Midbrain (tissue), 1 donor: ENCODE results near the gene RNF43.

Source experiments
- DNase-seq: peaks from one replicate; lab custom pipeline; 2025; lab: John Stamatoyannopoulos, UW

The RNF43 gene

GRCh38 chr17:58417300-58418092 is at the start of gene RNF43:
TSS of gene RNF43 (minus strand) at chr17:58417534. CDS start at chr17:58415577, 1,957 bp downstream.
- peak; percentile 81 for DNase-seq

DNA sequence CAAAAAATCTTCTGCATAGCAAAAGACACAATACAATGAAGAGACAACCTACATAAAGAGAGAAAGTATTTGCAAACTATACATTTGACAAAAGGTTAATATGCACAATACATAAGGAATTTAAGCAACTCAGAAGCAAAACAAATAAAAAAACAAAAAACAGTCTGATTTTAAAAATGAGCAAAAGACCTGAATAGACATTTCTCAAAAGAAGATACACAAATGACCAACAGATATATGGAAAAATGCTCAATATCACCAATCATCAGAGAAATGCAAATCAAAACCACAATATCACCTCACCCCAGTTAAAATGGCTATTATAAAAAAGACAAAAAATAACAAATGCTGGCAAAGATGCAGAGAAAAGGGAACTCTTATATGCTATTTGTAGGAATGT is 38.2 kb upstream of the RNF43 start:
- no peak for DNase-seq

GRCh38 chr17:58452738-58453137 is 35.4 kb upstream of the RNF43 start:
- DNase-seq: no peak

DNA sequence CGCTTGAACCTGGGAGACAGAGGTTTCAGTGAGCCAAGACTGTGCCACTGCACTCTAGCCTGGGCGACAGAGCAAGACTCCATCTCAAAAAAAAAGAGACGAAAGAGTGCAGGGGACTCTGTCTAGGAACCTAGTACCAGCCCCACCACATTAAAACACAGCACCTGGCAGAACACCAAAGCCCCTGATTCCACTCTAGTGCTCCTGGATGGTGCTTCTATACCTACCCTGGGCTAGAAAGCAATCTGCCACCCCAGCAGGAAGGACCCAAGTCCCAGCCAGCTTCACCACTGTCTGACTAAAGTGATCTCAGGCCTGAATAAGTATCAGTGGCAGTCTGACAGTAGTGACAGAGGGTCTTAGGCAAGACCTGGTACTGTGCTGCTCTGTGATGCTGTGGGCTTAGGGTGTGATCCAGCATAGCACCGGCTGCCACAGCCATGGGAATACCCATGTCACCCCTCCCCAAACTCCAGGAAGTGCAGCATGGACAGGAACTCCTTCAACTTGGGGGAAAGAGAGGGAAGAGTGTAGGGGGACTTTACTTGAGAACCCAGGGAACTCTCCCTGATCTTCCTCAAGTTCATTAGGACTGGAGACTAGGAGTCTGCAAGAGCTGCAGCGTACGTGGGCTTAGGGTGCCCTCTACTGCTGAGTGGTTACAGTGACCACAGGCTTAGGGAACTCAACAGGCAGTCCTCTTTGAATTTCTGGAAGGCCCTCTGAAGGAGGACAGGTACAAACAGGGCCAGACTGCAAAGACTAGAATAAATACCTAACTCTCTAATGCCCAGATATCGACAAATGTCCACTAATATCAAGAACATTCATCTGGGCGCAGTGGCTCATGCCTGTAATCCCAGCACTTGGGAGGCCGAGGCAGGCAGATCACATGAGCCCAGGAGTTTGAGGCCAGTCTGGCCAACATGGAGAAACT is 30.0 kb upstream of the RNF43 start:
- peak; percentile 22 for DNase-seq

- DNase-seq: no peak
These were observed 28.8 kb upstream of the RNF43 start for GRCh38 chr17:58446086-58446485.

GRCh38 chr17:58436805-58437239 is 19.5 kb upstream of the RNF43 start:
- no peak for DNase-seq

DNA sequence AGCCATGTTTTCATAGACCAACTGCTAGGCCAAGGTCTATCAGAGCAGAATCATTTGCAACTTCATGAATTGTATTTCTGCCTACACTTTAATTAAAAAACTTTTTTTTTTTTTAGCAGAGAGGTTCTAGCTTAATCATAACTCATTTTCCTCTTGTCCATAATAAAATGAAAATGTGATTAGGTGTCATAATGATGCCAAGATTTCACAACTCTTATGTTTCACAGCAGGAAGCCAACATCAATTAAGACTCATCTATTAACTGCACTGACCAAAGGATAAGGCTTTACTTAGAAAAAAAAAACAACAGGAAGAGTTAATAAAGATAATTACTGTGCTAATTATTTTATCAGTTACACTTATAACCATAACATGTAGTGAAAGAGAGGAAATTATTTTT is 18.9 kb upstream of the RNF43 start:
- no peak for DNase-seq

DNA sequence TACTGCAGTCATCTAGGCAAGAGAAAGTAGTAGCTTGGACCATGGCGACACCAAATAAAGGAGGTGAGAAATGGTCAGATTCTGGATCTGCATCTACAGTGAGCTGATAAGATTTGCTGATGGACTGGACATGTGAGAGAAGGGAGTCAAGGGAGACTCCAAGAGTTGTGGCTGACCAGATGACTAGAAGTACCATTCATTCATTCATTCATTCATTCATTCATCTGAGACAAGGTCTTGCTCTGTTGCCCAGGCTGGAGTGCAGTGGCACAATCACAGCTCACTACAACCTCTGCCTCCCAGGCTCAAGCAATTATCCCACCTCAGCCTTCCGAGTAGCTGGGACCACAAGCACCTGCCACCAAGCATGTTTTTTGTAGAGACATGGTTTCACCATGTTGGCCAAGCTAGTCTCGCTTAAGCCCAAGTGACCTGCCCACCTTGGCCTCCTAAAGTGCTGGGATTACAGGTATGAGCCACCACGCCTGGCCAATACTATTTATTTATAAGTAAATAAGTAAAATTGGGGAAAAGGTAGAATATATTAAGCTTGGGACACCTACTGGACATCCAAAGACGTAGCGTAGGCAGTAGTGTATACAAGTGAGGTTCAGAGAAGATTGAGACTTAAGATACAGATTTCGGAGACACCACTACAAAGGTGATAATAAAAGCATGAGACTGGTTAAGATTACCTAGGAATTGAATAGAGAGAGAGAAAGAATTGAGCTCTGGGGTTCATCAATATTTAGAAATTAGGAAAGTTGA is 15.7 kb upstream of the RNF43 start:
- no peak for DNase-seq

- DNase-seq: no peak
These were observed 10.5 kb upstream of the RNF43 start for GRCh38 chr17:58427807-58428206.

GRCh38 chr17:58421711-58422110 is 4.4 kb upstream of the RNF43 start:
- no peak for DNase-seq

DNA sequence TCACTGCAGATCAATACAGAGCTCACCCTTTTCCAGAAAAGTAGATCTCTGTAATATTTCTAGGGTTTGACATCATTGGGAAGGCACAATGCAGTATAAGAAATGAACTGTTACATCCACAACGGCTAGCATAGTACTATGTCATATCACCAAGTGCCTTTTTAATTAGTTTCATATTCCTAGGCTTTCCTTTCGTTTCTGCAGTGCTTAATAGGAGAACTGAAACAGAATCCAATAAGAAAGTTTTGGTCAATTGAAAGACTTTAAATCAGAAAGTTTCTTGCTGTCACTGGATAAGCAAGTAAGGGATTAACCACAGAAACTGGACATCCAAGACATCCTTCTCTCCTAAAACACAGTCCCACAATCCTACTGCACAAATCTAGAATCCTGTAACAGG is 3.5 kb upstream of the RNF43 start:
- DNase-seq: no peak

GRCh38 chr17:58416937-58417299 is 416 bp downstream of the RNF43 start:
- DNase-seq: no peak

DNA sequence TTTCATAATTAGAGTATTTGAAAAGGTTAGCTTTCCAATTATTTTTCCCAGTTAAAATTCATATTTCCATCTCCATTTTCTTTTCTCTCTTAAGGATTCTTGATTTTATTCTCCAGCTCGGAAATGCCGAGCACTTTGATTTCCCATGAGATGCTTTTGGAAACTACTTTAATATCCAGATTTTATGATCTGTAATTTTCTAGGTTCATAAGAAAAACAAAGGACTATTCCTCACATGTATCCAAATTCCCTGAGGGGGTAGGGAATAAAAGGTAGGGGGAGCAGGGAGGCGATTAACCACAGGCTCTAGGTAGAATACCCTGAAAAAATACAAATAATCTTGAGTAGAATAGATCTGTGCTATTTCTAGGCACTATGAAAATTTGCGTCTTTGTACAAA is 938 bp downstream of the RNF43 start:
- DNase-seq: no peak

GRCh38 chr17:58415371-58416055 is 1.8 kb downstream of the RNF43 start:
- no peak for DNase-seq

DNA sequence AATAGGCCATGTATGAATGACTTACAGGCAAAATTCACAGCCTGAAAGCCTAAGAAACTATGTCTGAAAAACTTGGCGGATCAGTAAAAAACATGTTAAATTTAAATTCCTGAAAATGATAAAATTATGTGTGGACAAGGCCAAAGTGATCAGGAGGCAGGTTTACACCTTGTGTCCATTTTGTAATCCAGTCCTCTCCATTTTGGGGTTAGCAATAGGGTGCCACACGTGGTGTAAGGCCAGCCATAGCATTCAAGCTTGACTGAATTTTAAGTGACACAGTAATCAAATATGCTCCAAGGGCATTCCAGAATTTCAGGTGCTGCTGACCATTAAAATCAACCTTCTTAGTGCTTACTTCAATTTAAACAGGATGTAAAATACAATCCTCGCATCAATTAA is 2.7 kb downstream of the RNF43 start:
- no peak for DNase-seq

DNA sequence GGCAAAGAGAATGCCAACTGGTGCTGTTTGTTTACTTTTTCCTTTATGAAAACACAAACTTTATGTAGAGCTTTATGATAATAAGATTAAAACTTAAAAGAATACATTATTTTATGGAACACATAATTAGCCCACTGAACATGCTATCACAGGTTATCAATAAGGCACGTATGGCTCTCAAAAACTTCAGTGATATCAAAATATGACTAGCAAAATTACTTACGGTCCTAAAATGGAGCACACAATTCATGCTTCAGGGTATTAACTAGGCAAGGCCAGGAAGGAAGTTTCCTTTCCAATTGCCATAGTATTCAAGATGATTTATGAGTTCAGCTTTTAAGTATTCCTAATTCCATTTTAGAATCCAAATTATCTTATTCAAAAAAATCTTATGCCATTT is 3.6 kb downstream of the RNF43 start:
- DNase-seq: no peak

DNA sequence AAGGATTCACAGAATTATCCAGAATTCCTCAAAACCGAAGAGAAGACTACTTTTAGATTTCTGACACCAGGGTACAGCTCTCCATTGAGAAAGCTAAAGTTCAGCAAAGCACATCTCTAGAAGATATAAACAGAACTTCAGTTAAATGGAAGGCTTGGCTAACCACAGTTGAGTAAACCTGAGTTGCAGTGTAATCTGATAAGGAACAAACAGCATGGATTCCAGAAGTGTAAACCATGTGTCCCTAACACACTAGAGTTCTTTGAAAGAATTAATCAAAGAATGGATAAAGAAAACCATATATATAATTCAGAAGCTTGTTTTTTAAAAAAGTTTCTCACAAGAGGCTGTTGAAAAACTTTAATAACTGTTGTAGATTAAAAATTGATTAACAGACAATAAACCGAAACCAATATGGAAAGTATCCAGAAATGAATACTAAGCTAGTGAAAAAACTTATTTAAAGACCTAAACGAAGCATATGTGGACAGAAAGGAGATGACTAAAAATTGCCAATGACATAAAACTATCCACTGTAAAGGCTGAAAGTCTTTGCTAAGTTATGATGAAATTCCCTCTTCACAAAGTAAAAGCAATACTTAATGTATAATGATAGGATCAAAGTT is 4.3 kb downstream of the RNF43 start:
- DNase-seq: no peak

GRCh38 chr17:58412064-58412703 is 5.2 kb downstream of the RNF43 start:
- DNase-seq: no peak

- DNase-seq: no peak
These were observed 5.9 kb downstream of the RNF43 start for GRCh38 chr17:58411408-58411894.

- DNase-seq: no peak
These were observed 6.5 kb downstream of the RNF43 start for GRCh38 chr17:58410714-58411407.
